Measurements from ENCODE around the gene NAGLU.

- TF ChIP-seq EZH2phosphoT487 (IDR thresholded peaks at IDR 0.05; ENCODE audit: insufficient read depth, low read depth) (no peak), EZH2 (IDR thresholded peaks at IDR 0.05; ENCODE audit: insufficient read depth, poor library complexity, severe bottlenecking) (no peak)
Observed at GRCh38 chr17:42537156-42537805, 1.2 kb downstream of the NAGLU start.

All from GM23248 (cell line).